K562 (cell line): Measurements from ENCODE around the gene BCL7C. TPM values are rescaled to one million over a fixed set of nuclear protein-coding genes. Genes with fewer than 3 reads are reported as not detected.

Source experiments
- CEBPB ChIP-seq: fragments of 450-650 bp; IDR thresholded peaks from 2 replicates; pipeline ENCODE4 v1.6.1; 2016; ENCODE audit warnings: missing genetic modification characterization, missing compliant biosample characterization
- DPF2 ChIP-seq: fragments of 450-650 bp; IDR thresholded peaks from 2 replicates; pipeline ENCODE4 v1.6.1; 2016
- HINFP ChIP-seq: fragments of 450-650 bp; conservative IDR thresholded peaks from 2 replicates; pipeline ENCODE4 v1.6.1; 2016; ENCODE audit warnings: missing genetic modification characterization, low read depth, mild to moderate bottlenecking, control low read depth, missing compliant biosample characterization
- KDM2B ChIP-seq: fragments of 250-450 bp; sonication (Bioruptor Pico); IDR thresholded peaks from 2 replicates; pipeline ENCODE4 v1.8.0; 2021; ENCODE audit warnings: mild to moderate bottlenecking, moderate library complexity
- KLF1 ChIP-seq: fragments of 450-650 bp; IDR thresholded peaks from 2 replicates; pipeline ENCODE4 v1.6.1; 2016; ENCODE audit warnings: missing genetic modification characterization, missing compliant biosample characterization
- KLF16 ChIP-seq: IDR thresholded peaks from 2 replicates; pipeline ENCODE4 v1.6.1; 2016; ENCODE audit warnings: antibody characterized with exemption
- MLLT1 ChIP-seq, 2 experiments: fragments of 450-650 bp; IDR thresholded peaks; 2 replicates each; pipeline ENCODE4 v1.6.1; 2016
- MTA3 ChIP-seq: fragments of 450-650 bp; formaldehyde crosslinking; IDR thresholded peaks from 2 replicates; pipeline ENCODE4 v1.6.1; 2017; ENCODE audit warnings: mild to moderate bottlenecking, borderline replicate concordance
- NFXL1 ChIP-seq: fragments of 450-650 bp; formaldehyde crosslinking; IDR thresholded peaks from 2 replicates; pipeline ENCODE4 v1.4.0; 2021; ENCODE audit warnings: mild to moderate bottlenecking
- POLR2AphosphoS2 ChIP-seq: IDR thresholded peaks from 2 replicates; pipeline ENCODE4 v1.6.1; 2012; ENCODE audit warnings: low read length, improper control_type of control experiment
- POLR2H ChIP-seq: IDR thresholded peaks from 2 replicates; pipeline ENCODE4 v1.6.1; 2016; ENCODE audit warnings: missing genetic modification characterization, low read depth, mild to moderate bottlenecking, control low read depth, missing compliant biosample characterization, moderate library complexity
- PPARD ChIP-seq: fragments of 250-450 bp; sonication (Bioruptor Pico); IDR thresholded peaks from 2 replicates; pipeline ENCODE4 v1.8.0; 2022; ENCODE audit warnings: inconsistent platforms, mild to moderate bottlenecking, moderate library complexity
- RBM15 ChIP-seq: fragments of 200-400 bp; formaldehyde crosslinking; IDR thresholded peaks from 2 replicates; pipeline ENCODE4 v1.6.1; 2018; ENCODE audit warnings: mild to moderate bottlenecking, low read length, moderate library complexity; ENCODE audit not compliant: insufficient read depth
- RHOXF2B ChIP-seq: fragments of 250-450 bp; sonication (Bioruptor Pico); conservative IDR thresholded peaks from 2 replicates; pipeline ENCODE4 v1.5.1; 2021
- SLC30A9 ChIP-seq: fragments of 250-450 bp; sonication (Bioruptor Pico); IDR thresholded peaks from 2 replicates; pipeline ENCODE4 v1.8.0; 2022; ENCODE audit warnings: mild to moderate bottlenecking, moderate library complexity
- SMARCC2 ChIP-seq: fragments of 450-650 bp; IDR thresholded peaks from 2 replicates; pipeline ENCODE4 v1.6.1; 2017; ENCODE audit warnings: antibody characterized with exemption, moderate library complexity, mild to moderate bottlenecking, low read depth
- ZBTB26 ChIP-seq: fragments of 450-650 bp; formaldehyde crosslinking; IDR thresholded peaks from 2 replicates; pipeline ENCODE4 v1.4.0; 2022; ENCODE audit warnings: missing genetic modification characterization
- ZMIZ1 ChIP-seq, 2 experiments: fragments of 150-350 bp in 1 of 2; IDR thresholded peaks; 2 replicates each; pipeline ENCODE4 v1.6.1; 2012 to 2016; ENCODE audit warnings: low read depth in 2 of 2, low read length in 2 of 2, mild to moderate bottlenecking in 1 of 2, moderate library complexity in 1 of 2
- ZNF583 ChIP-seq: fragments of 250-450 bp; sonication (Bioruptor Pico); IDR thresholded peaks from 2 replicates; pipeline ENCODE4 v1.4.0; 2020
- ZNF696 ChIP-seq: fragments of 250-450 bp; sonication (Bioruptor Pico); conservative IDR thresholded peaks from 2 replicates; pipeline ENCODE4 v1.4.0; 2020; ENCODE audit warnings: mild to moderate bottlenecking, moderate library complexity
- ZNF76 ChIP-seq: fragments of 250-450 bp; sonication (Bioruptor Pico); IDR thresholded peaks from 2 replicates; pipeline ENCODE4 v1.4.0; 2020; ENCODE audit warnings: mild to moderate bottlenecking, moderate library complexity, borderline replicate concordance
- polyA plus RNA-seq, 8 experiments: library from polyadenylated mRNA; depleted of rRNA in 4 of 8; stranded (reverse) in 5 of 8; unstranded in 3 of 8; fragments of >200 nt; fragmentation: Nextera tagmentation in 2 of 8; fragmentation: Illumina TruSeq in 1 of 8; extraction: Ambion mirVana in 2 of 8; extraction: Trizol in 1 of 8; gene quantifications; 2 replicates each; pipeline versions ENCODE4 v1.2.1 to v1.2.3, GENCODE V29; 2011 to 2014; ENCODE audit warnings: inconsistent platforms in 1 of 8, missing spikeins in 1 of 8
- total RNA-seq, 7 experiments: library from RNA; depleted of rRNA in 6 of 7; stranded (reverse); fragments of >200 nt in 6 of 7; fragmentation: Illumina TruSeq in 2 of 7; extraction: Trizol in 2 of 7; gene quantifications; 2 replicates each; pipeline versions ENCODE4 v1.2.1 to v1.2.3, GENCODE V29; 2011 to 2021; ENCODE audit warnings: low replicate concordance in 1 of 7

Gene BCL7C
- total and polyA plus RNA-seq, 9 of the 15 experiments (the other 6 are each of a cell fraction or from before 2014, with no cell fraction given): 1.7 to 85.8 (median 19.6) TPM

- TF ChIP-seq RBM15 (no peak), HINFP (tag) (no peak), RHOXF2B (CRISPR knock-in tag) (no peak), NFXL1 (no peak), CEBPB (no peak), KDM2B (no peak), ZNF696 (CRISPR knock-in tag) (no peak), POLR2H (tag) (no peak), ZNF583 (no peak), POLR2AphosphoS2 (no peak), KLF1 (tag) (no peak), KLF16 (no peak), SLC30A9 (CRISPR knock-in tag) (no peak), ZMIZ1 (IDR thresholded peaks at IDR 0.05; ENCODE audit: low read depth in 2 of 2, low read length in 2 of 2) (no peak), SMARCC2 (no peak; the same call in 1 of the 2 replicates), MLLT1 (IDR thresholded peaks at IDR 0.05) (peak; percentile 21 to 43; a peak in 1 of 4 replicates), DPF2 (peak; percentile 94), PPARD (CRISPR knock-in tag) (no peak), ZNF76 (CRISPR knock-in tag) (no peak), ZBTB26 (CRISPR knock-in tag) (no peak), MTA3 (no peak; the same call in 1 of the 2 replicates)
Observed at GRCh38 chr16:30875871-30876801, 17.7 kb downstream of the BCL7C start (continued).
